HG03139 (cell line): ENCODE measurements around the gene PSMD1.
"Not testable (repeated sequence)": the region's sequence is repeated elsewhere in the genome, so short reads cannot be mapped to it uniquely, and the experiment has no call there.

Experiments
- ATAC-seq: cut with Tn5 transposase; IDR thresholded peaks from one replicate; pipeline ENCODE4 v1.9.1; 2021; ENCODE audit not compliant: unreplicated experiment

PSMD1 gene

DNA sequence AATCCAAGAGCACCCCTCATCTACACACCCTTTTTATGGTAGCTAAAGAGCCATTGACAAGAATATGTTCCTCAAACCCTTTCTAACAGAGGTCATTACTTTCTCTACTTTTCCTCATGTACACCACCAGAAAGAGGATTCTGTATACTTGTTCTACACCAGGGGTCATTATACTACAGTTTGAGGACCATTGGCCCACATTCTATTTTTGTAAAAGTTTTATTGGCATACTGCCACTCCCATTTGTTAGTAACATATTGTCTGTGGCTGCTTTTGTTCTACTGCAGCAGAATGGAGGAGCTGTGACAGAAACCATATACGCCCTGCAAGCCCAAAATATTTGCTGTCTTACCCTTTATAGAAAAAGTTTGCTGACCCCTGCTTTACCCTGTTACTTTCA lies 53.9 kb downstream of the PSMD1 start:
- no peak for ATAC-seq

DNA sequence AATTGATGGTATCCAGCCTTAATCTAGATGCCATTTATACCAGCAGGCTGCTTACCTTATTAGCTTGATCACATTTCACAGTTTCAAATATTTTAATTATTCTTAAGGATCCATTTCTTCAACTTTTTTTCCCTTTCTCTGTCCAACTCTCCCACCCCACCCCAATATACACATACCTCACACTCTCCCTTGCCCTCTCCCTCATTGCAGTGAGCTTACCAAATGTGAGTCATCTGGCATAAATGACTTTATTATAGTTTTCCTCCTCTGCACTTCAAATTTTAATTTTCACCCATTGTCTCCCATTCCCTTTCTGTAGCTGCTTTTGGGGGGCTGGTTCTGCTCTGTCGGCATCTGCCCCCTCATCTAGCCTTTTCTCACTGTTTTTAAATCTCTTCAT lies 55.3 kb downstream of the PSMD1 start:
- no peak for ATAC-seq

DNA sequence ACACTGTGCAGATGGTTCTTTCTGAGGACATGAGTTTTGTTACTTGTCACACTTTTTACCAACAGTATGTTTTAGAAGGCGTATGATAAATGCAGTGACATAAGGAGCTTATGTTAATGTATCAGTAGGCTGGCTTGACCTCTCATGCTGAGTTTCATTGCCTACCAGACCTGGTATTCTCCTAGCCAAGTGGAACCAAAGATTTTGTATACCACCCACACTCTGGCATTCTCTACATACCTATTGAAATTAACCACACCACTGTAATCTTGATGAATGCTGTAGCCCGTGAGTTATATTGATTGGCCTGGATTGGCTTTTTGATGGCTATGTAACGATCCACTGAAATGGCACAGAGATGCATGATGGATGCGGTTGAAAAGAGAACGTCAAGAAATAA lies 56.8 kb downstream of the PSMD1 start:
- no peak for ATAC-seq

DNA sequence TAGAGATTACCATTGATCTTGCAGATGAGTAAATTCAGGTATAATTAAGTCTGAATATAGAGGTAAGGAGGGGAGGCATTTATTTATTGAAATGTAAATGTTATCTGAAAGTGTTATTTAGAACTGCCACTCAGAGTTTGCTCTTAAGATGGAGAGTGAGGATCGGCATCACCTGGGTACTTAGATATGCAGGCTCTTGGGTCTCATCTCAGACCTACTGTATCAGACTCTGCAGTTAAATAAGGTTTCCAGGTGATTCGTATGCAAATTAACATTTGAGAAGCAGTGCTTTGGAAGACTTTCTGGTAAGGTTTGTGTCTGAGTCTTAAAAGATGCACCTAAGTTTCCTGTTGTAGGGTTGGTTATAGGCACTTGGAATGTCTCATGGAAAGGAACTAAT lies 59.0 kb downstream of the PSMD1 start:
- ATAC-seq, result no peak

DNA sequence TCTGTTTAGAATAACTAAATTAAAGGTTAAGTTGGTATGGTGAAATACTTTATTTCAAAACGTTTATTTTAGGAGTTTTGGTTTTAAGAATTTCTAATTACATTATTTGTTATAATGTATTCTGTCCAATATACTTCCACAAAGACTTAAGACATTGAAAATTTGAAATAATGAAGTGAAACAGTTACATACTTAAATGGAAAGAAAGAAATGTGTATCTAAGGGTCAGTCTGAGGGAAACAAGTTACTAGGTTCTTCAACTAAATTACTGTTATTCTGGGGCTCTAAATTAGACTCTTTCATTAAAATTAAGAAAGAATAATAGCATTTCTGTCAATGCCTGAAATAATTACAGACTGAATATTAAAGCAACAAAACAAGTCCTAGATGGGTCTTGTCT lies 60.5 kb downstream of the PSMD1 start:
- no peak for ATAC-seq

DNA sequence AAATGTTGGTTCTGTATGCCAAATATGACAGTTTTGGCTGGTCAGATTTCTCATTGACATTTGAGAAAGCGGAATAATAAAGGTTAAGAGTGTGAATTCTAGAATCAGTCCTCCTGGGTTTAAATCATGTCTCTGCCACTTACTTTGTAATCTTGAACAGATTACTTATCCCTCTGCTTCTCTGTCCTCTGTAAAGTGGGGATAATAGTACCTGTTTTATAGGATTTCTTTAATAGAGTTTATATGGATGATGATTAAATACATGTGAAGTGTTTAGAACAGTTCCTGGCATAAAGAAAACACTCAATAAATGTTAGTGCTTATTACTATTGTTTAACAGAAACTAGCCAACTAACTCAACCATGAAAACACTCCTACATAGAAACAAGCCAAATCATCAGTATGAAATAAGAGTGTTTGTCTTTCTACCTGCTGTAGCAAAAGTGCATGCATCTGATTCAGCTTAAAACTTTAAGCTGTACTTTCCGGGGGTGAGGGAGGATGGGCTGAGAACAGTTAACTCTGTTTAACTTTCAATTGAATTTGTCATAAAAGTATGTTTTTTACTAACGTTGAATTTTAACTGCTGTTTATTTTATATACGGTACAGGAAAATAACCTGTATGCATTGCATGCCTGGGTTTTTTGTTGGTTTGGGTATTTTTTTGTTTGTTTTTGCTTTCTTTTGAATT lies 61.4 kb downstream of the PSMD1 start:
- no peak for ATAC-seq

DNA sequence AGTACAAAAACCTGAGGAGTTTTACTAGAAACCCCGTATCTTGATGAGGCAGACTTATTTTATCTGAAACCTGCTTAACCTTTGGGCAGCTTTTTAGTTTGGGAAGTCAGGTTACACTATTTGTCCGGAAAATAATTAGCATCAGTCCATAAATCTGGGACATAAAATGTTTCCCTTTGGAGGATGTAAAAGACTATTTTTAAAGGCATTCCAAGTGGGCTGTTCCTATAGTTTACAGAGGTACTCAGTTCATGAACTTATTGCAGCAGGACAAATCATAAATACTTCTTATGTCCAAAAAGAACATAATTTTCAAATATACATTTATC lies 61.9 kb downstream of the PSMD1 start:
- no peak for ATAC-seq

DNA sequence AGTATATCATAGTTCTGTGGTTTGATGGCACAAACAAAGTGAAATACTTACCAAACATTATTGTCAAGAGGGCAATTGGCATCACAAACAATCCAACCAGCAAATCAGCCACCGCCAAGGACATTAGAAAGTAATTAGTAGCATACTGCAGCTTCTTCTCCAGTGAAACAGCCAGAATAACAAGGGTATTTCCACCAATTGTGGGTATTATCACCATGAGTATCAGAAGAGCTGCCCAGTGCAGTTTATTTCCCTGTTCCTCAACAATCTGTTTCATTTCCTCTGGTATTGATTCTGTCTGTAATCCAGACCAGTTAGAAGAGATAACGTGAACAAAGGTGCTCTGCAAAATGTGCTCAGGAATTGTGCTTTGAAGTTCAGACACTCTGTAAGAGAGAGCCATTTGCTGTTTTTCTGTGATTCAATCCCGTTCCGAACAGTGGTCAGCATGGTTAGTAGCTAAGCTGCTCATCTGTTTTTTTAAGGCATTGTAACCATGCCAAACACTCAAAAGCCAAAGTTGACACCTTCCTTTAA lies 66.8 kb downstream of the PSMD1 start:
- ATAC-seq, result no peak

DNA sequence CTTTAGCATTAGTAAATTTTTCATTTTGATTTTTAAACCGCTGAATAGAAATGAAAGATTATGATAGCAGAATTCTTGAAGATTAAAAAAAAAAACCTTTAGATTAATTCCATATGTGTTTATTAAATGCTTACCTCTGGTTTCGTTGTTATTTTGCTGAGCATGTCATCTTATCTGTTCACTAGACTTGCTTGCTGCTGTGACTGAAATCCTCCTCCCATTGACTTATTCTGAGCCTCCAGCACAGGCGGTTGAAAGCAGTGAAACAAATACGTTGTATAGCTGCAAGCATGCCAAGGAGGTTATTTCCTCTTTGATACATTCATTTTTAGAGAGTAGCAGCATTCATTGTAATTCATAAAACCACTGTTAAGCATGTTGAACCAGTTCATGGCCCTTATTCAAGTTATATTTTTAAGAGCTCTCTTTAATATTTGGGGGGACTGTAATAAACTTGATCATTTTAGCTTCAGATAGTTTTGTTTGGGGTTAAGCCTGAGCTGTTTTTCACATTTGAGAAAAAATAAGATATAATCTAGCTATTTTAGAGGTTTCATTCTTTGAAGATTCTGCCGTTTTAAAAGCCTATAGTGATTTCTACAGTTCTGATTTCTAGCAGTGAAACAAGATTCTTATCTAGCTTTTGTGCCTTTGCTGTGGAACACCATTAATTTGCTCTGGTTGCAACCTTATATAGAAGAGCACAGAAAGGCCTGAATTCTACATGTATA lies 68.3 kb downstream of the PSMD1 start, which contains the start of gene HTR2B:
HTR2B (minus strand) TSS at position 205 of the 731 bp plus-strand sequence. CDS start 1,278 bp downstream, outside the sequence.
- ATAC-seq, result no peak

DNA sequence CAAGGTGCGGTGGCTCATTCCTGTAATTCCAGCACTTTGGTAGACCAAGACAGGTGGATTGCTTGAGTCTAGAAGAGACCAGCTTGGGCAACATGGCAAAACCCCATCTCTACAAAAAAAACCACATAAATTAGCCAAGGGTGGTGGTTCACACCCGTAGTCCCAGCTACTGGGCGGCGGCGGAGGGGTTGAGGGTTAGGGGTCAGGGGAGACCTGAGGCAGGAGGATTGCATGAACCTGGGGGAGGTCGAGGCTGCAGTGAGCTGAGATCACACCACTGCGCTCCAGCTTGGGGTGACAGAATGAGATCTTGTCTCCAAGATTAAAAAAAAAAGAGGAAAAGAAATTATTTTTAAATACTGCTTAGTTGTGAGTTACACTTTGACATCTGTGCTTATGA lies 69.5 kb downstream of the PSMD1 start:
- no peak for ATAC-seq

DNA sequence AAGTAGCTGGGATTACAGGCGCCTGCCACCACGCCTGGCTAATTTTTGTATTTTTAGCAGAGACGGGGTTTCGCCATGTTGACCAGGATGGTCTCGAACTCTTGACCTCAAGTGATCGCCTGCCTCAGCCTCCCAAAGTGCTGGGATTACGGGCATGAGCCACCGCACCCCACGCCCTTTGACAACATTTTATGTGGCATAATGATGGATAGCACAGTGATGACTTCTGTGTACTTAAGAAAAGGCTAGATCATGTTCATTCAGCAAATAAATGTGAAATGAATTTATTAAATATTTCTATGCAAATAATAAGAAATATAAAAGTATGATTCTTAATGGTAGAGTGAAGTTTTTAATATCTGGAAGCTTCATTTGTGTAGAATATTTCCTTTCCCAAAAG lies 70.8 kb downstream of the PSMD1 start:
- no peak for ATAC-seq

DNA sequence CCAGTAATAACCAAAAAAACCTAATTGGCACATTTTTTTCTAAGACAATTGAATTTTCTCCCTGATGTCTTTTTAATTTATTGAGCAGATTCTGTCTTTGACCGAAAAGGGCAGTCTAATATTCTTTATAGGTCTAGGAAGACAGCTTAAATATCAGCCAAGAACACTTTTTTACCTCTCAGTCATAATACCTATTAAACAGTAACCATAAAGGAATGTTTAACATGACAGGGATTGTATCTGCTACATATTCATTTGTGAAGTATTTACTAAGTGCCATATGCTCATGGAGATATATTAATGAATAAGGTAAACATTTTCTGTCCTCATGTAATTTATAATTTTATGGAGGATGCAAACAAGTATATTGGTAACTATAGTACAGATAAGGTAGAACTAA lies 71.3 kb downstream of the PSMD1 start:
- no peak for ATAC-seq

DNA sequence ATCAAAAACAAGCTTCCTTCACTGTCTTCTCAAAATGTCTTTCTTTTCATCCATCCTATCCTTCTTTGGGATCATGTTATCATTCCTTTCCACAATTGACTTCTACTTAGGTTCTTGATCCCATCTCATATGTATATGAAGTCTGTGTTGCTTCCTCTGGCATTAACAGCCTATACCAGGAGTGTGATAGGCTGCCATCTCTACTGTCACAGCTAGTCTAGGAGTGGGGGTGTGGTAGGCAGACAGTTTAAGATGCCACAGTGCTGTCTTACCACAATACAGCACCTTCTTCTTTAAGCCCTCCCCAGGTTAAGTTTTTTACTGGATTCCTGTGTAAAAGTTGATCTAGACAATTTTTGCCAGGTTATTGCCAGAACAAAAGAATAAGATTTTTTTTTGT lies 71.9 kb downstream of the PSMD1 start:
- ATAC-seq, result no peak

DNA sequence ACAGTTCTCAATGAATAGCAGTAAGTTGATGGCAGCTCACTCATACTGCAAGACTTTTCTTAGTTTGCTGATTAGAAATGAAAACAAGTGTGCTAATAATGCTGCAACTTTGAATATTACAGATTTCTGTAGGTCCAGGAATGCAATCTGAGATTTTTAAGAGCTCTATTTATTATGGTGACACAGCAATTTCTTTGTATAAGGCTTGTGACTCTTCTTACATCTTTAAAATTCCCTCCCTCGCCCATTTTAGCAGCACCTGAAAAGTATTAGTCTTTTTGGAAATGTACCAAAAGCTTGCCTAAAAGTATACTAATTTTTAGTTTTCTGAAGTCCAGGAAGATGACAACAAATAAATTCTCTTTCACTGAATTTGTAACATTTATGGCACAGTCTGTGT lies 72.5 kb downstream of the PSMD1 start:
- no peak for ATAC-seq

DNA sequence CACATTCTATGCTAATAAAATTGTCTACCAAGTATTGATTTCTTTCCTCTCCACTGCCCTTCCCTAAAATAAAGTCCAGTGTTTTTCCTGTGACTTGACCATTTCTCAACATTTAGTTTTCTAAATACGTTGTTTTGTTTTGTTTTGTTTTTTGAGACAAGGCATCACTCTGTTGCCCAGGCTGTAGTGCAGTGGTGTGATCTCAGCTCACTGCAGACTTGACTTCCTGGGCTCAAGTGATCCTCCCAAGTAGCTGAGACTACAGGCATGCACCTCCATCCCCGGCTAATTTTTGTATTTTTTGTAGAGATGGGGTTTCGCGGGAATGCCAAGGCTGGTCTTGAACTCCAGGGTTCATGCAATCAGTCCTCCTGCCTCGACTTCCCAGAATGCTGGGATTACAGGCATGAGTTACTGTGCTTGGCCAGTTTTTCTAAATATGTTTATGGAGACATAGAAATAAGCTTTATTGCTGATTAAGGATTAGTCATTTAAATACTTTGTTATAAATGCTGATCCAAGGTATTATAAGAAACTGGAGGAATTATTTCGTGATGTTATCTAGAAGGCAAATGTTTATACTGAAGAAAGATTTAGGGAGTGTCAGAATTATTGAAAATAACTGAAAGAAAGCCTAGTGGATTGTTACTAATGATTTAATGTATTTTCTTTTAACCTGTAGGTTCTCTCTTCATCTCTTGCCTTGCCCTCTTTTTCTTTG lies 73.8 kb downstream of the PSMD1 start:
- ATAC-seq, result no peak

DNA sequence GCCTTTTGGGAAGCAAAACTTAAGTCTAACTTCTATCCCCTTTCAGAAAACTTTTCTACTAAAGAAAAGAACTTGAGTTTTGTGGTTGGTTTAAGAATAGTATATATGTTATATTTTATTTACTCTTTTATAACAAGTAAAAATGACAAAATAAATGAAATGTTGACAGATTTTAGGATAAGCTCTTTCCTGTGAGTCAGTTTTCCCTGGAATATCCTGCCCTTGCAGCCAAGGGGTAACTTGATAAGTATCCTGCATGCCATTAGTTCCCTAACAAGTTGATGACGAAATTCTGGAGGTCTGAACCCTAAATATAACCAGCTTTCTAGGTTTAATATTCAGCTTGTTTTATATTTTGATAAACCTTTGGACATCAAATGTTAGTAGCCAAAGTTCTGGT lies 75.5 kb downstream of the PSMD1 start:
- no peak for ATAC-seq

DNA sequence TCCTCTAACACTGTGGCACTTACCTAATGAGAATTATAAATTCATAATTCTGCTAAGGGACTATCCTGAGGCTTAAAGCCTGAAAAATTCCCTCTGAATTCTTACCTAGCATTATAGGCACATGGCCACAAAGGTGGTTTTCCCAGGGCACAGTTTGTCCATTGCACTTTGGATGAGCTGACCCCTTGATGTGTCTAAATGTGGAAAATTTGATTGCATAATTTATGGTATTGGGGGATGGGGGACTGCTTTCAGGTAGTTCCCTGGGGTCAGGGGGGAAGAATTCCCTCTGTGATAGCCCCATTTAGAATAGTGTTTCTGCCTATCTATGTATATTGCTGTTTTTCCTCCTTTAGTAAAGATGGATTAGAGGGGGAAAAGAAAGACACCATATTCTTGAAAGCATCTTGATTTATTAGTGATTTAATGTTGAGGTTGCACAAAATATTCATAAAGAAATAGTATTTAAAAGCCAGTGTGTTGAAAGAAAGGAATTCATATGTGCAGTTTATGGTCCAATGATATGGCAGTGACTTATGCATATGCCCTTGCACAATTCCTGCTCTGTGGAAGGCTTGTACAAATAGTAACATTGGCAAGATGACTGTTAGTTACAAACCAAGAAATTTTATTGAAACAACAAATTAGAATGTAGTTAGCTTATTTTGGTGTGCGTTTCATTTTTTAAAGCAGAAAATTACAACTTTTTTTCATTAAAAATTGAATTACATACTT lies 76.9 kb downstream of the PSMD1 start:
- ATAC-seq, result no peak

DNA sequence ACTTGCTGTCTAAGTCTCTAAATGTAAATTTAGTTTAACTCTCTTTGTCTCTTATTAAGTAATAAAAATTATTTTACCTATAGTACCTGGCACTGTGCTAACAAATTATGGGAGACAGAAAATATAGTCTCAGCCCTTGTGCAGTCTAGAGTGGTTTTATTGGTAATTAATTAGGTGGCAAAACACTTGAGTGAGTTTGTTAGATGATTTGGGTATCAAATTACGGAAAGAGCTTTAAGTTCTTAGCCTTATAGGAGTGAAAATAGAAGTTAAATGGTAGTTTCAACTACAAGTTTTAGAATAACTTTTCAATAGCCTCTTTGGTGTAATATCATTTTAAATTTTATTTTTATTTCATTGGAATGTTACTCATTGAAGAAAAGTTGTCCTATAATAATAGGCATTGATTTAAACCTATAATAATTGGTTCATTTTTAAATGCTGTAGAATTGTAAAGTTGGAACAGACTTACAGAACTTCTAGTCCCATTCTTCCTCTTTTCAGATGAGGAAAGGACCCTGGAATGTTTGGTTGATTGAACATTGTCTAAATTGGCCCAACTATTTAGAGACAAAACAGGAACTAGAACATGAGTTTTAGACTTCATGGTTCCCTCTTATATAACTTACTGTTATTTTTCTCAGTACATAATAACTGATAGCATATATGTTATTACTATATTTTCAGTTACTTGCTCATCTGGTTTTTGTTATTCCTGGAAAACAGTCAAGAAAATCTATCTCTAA lies 78.4 kb downstream of the PSMD1 start:
- no peak for ATAC-seq

DNA sequence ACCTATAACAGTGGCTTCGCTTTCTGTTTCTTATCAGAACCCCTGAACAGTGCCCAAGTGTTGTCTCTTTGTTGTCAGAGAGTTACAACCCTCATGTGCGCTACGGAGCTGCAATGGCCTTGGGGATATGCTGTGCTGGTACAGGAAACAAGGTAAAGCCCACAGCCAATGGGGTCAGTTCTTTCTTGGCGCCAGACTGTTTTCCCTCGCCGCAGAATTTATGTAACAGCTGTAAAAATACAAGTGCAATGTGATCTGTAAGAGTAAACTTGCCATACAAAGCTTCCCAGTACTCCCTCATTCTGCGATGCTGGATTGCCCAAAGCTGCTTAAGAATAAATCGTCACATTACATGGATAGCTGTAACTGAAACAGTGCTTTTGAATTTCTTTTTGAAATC lies 82.0 kb downstream of the PSMD1 start:
- no peak for ATAC-seq

DNA sequence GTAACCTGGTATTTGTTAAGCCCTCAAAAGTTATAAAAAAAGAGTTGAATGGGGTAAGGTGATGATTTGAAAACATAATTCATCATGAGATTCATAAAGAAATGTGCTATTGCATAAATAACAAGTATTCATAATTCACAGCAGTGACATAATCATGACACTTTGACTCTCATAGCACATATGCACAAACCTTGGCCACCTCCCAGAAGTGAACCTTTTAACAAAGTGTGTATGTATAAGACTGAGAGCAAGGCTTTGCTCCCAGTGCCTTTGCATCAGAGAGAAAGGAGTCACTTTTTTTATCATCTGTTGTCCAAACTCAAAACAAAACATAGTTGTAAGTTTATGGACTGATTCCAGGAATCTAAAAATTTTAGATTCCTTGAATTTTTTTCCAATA lies 83.1 kb downstream of the PSMD1 start:
- no peak for ATAC-seq

DNA sequence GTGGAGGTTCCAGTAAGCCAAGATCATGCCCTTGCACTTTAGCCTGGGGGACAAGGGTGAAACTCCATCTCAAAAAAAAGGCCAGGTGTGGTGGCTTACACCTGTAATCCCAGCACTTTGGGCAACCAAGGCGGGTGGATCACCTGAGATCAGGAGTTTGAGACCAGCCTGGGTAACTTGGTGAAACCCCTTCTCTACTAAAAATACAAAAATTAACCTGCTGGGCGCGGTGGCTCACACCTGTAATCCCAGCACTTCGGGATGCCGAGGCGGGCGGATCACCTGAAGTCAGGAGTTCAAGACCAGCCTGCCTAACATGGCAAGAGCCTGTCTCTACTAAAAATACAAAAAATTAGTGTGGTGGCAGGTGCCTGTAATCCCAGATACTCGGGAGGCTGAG lies 84.1 kb downstream of the PSMD1 start:
- not testable (repeated sequence) for ATAC-seq
